Left lung (tissue), 10 donors: ENCODE data around the gene AKAP17A. TPM values are rescaled to one million over a fixed set of nuclear protein-coding genes. Genes with fewer than 3 reads are reported as not detected.
A peak's percentile ranks its signal among the peaks of the same experiment; 100 is the strongest.

Source experiments
- ATAC-seq: fragments of 200-7000 bp; cut with Tn5 transposase; one replicate; pipeline ENCODE4 v1.9.1; 2020; ENCODE audit warnings: moderate library complexity
- DNase-seq, 4 donors: peaks; one replicate each; pipeline ENCODE4 v3.0.0-alpha.2; 2013 to 2020
- H3K27ac ChIP-seq, 2 donors: fragments of 200-600 bp; sonication (generic) in 1 of 2; one replicate each; pipeline versions ENCODE4 v1.5.0 to v1.8.0; 2020 to 2021
- H3K27me3 ChIP-seq, 2 donors: fragments of 200-600 bp; sonication (generic) in 1 of 2; one replicate each; pipeline versions ENCODE4 v1.5.0 to v1.8.0; 2020 to 2021
- H3K36me3 ChIP-seq, 2 donors: fragments of 200-600 bp; sonication (generic) in 1 of 2; one replicate each; pipeline versions ENCODE4 v1.5.0 to v1.8.0; 2020 to 2021
- H3K4me1 ChIP-seq, 2 donors: fragments of 200-600 bp; one replicate each; pipeline ENCODE4 v1.8.0; 2021
- H3K4me3 ChIP-seq, 2 donors: fragments of 200-600 bp; sonication (generic) in 1 of 2; one replicate each; pipeline versions ENCODE4 v1.5.0 to v1.8.0; 2020 to 2021; ENCODE audit warnings: mild to moderate bottlenecking in 1 of 2
- H3K9me3 ChIP-seq, 2 donors: fragments of 200-600 bp; sonication (generic) in 1 of 2; one replicate each; pipeline versions ENCODE4 v1.5.0 to v1.8.0; 2020 to 2021
- intact Hi-C, 2 donors: fragments of 100-400 bp; cut with DNase I; formaldehyde crosslinking; loops; one replicate each; pipeline versions ENCODE4 v1.11.2 to v1.14.2; 2022
- polyA plus RNA-seq, 6 donors: library from polyadenylated mRNA; unstranded; fragments of 120-200 nt; gene quantifications; one replicate each; pipeline ENCODE4 v1.2.1, GENCODE V29; 2013; ENCODE audit not compliant: insufficient read length in 6 of 6
- total RNA-seq, 2 donors: library from RNA; stranded (reverse); fragmentation: NEBNext Ultra II Directional; extraction: Animal tissue kit (Norgen Biotek cat#: 25700); gene quantifications; one replicate each; pipeline ENCODE4 v1.2.1, GENCODE V29; 2021
- TF ChIP-seq, protein P1 (sequence below), 2 donors: fragments of 200-600 bp; sonication (generic) in 1 of 2; IDR thresholded peaks; one replicate each; pipeline versions ENCODE4 v1.5.0 to v1.8.0; 2021; ENCODE audit warnings: antibody characterized with exemption in 2 of 2
- donor health status: DM: no; HTN: yes; CAD: no.
- donor health status: DM: no; HTN: no; CAD: no.

The AKAP17A gene
- total and polyA plus RNA-seq, 8 donors: 31.1 to 49.7 (median 41.8) TPM

DNA sequence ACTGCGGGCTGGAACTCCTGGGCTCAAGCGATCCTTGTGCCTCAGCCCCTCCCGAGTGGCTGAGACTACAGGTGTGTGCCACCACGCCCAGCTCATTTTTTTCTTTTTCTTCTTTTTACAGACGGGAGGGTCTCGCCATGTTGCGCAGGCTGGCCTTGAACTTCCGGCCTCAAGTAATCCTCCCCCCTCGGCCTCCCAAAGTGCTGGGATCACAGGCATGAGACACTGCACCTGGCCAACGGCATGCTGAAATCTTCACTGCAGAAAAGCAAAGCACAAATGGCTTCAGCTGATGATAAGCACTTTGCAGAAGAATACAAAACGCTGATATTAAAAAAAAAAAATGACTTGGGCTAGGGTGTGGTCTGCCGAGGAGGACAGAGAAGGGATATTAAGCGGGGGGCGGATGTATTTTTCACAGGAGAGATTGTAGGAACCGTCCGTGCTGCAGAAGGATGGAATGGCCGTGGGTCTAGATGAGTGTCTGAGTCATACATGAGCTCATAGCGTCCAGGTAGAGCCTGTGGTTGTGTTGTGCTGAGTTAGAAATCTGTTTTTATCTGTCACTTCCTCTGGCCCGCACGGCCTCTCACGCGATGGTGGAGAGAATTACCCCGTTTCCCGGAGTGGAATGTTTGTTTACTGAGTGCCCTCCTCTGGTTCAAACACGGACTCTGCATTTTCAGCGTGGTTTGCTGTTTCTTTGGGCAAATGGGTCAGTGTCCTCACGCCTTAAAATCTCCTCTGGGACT is 8.5 kb upstream of the AKAP17A start:
- Histone ChIP-seq H3K27ac (no peak overlapping the region), H3K4me1 (no peaks in the 10 kb centered on the region), H3K36me3 (no peaks in the 10 kb centered on the region), H3K4me3 (no peak overlapping the region), H3K27me3 (no peaks in the 10 kb centered on the region), H3K9me3 (no peaks in the 10 kb centered on the region)
- DNase-seq: peak in 1 of 4 donors; percentile 49
- TF ChIP-seq, protein P1, sequence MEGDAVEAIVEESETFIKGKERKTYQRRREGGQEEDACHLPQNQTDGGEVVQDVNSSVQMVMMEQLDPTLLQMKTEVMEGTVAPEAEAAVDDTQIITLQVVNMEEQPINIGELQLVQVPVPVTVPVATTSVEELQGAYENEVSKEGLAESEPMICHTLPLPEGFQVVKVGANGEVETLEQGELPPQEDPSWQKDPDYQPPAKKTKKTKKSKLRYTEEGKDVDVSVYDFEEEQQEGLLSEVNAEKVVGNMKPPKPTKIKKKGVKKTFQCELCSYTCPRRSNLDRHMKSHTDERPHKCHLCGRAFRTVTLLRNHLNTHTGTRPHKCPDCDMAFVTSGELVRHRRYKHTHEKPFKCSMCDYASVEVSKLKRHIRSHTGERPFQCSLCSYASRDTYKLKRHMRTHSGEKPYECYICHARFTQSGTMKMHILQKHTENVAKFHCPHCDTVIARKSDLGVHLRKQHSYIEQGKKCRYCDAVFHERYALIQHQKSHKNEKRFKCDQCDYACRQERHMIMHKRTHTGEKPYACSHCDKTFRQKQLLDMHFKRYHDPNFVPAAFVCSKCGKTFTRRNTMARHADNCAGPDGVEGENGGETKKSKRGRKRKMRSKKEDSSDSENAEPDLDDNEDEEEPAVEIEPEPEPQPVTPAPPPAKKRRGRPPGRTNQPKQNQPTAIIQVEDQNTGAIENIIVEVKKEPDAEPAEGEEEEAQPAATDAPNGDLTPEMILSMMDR (IDR thresholded peaks at IDR 0.05): no peak
- ATAC-seq: peak; percentile 24
- intact Hi-C loops: no loop called here

DNA sequence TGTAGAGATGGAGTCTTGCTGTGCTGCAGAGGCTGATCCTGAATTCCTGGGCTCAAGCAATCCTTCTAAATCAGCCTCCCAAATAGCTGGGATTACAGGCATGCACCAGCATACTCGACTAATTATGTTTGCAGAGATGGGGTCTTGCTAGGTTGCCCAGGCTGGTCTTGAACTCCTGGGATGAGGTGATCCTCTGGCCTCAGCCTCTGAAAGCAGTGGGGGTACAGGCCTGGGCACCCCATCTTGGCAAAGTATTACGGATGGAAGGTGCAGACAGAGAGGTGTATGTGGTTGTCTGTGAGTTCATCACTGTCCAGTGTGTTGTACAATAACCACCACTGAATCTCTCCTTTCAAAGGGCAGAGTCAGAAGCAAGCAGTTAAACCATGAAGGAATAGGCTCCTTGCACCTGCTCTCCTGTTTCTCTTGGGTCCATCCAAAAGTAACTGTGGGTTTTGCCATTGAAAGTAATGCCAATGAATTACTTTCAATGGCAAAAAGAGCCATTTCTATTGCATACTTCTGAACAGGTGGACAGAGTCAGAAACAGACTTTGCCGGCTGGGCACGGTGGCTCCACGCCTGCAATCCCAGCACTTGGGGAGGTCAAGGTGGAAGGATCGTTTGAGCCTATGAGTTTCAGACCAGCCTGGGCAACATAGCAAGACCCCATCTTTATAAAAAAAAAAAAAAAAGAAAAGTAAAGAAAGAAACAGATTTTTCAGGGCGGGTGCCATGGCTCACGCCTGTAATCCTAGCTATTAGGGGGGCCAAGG is 7.0 kb upstream of the AKAP17A start:
- no peaks in the 10 kb centered on the region for H3K27me3 ChIP-seq
- no peaks in the 10 kb centered on the region for H3K4me1 ChIP-seq
- no peaks in the 10 kb centered on the region for H3K36me3 ChIP-seq
- H3K4me3 ChIP-seq: no peak overlapping the region
- intact Hi-C loops: no loop called here
- no peak for DNase-seq
- ATAC-seq: no peak
- no peaks in the 10 kb centered on the region for H3K9me3 ChIP-seq
- no peak overlapping the region for H3K27ac ChIP-seq
- TF ChIP-seq, protein P1 (IDR thresholded peaks at IDR 0.05): no peak

DNA sequence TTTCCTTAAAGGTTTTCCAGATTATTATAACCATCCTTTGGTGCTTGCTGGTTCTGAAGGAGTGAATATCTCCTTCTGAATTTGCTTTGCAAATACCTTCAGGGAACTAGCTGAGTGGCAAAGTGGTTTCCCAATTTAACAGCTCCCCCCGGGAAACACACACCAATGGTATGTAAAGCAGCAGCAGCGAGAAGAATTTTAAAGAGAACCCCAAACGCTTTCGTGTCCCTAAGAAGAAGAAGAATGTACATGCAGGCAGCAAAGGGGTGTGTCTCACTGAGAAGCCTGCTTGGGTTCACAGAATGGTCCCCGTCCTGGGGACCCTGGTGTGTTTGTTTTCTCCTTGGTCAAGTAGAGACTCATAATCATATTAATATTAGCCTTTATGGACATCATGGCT is 4.2 kb upstream of the AKAP17A start:
- Histone ChIP-seq H3K36me3 (no peaks in the 10 kb centered on the region), H3K27ac (no peak overlapping the region), H3K27me3 (no peaks in the 10 kb centered on the region), H3K9me3 (no peaks in the 10 kb centered on the region), H3K4me1 (no peaks in the 10 kb centered on the region), H3K4me3 (no peak overlapping the region)
- TF ChIP-seq, protein P1 (IDR thresholded peaks at IDR 0.05): no peak
- intact Hi-C loops: no loop called here
- DNase-seq: no peak
- no peak for ATAC-seq

DNA sequence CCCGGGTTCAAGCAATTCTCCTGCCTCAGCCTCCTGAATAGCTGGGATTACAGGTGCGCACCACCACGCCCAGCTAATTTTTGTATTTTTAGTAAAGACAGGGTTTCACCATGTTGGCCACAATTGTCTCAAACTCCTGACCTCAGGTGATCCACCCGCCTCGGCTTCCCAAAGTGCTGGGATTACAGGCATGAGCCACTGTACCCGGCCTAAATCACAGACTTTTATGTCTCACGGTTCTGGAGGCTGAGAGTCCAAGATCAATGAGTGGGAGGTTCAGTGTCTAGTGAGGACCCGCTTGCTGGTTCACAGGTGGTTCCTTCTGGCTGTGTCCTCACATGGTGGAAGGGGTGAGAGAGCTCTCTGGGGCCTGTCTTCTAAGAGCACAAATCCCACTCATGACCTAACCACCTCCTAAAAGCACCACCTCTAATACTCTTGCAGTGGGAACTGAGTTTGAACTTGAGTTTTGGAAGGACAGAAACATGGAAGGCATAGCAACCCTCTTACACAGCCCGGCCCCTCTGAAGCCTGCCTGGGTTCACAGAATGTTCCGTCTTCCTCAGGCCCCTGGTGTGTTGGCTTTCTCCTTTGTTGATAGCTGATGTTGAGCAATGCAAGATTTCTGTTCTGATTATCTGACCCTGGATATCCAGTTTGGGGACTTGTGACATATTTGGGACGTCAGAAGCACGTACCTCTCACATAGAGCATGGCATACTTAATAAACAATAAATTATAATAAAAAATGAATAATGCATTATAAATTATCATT is 1.9 kb upstream of the AKAP17A start:
- H3K36me3 ChIP-seq: peaks cover 0 to 14% of the 10 kb centered on the region in 2 donors
- TF ChIP-seq, protein P1 (IDR thresholded peaks at IDR 0.05): no peak
- ATAC-seq (no peak), DNase-seq (no peak)
- H3K9me3 ChIP-seq: no peaks in the 10 kb centered on the region
- H3K4me3 ChIP-seq: no peak overlapping the region
- H3K27me3 ChIP-seq: no peaks in the 10 kb centered on the region
- intact Hi-C loops: no loop called here
- H3K27ac ChIP-seq: no peak overlapping the region
- H3K4me1 ChIP-seq: peaks cover 0 to 18% of the 10 kb centered on the region in 2 donors
